G401.6 (cell line): ENCODE measurements around the gene GZF1.
"Not testable (repeated sequence)": the region's sequence is repeated elsewhere in the genome, so short reads cannot be mapped to it uniquely, and the experiment has no call there.

Experiments used
- FAIRE-seq: peaks from 2 replicates; lab custom pipeline; 2012; peaks lifted over from hg19 to GRCh38; lab: Jason Lieb, UNC

GZF1 gene

GRCh38 chr20:23347791-23348190, 14.2 kb upstream of the GZF1 start:
- no peak for FAIRE-seq

GRCh38 chr20:23348510-23348909, 13.5 kb upstream of the GZF1 start:
- FAIRE-seq: not testable (repeated sequence)

- peak; percentile 45 for FAIRE-seq
Measured at GRCh38 chr20:23349338-23350195, 12.4 kb upstream of the GZF1 start.

- FAIRE-seq: peak; percentile 97
Measured at GRCh38 chr20:23350196-23350903, 11.6 kb upstream of the GZF1 start, which contains the start of gene NXT1. NXT1 (plus strand) TSS chr20:23350791; CDS start chr20:23354042, 3,251 bp downstream.

GRCh38 chr20:23350904-23351838, 10.8 kb upstream of the GZF1 start:
- no peak for FAIRE-seq

- FAIRE-seq: no peak
Measured at GRCh38 chr20:23356203-23356602, 5.8 kb upstream of the GZF1 start.

- peak; percentile 98 for FAIRE-seq
Measured at GRCh38 chr20:23357767-23358562, 4.0 kb upstream of the GZF1 start.

- FAIRE-seq: no peak
Measured at GRCh38 chr20:23358563-23358906, 3.4 kb upstream of the GZF1 start.

- no peak for FAIRE-seq
Measured at GRCh38 chr20:23358923-23359593, 2.9 kb upstream of the GZF1 start.

- FAIRE-seq: no peak
Measured at GRCh38 chr20:23360531-23360930, 1.5 kb upstream of the GZF1 start.

GRCh38 chr20:23361119-23361475, 885 bp upstream of the GZF1 start:
- no peak for FAIRE-seq

- FAIRE-seq: no peak
Measured at GRCh38 chr20:23362392-23363256, 642 bp downstream of the GZF1 start.

- FAIRE-seq: no peak
Measured at GRCh38 chr20:23363257-23363649, 1.3 kb downstream of the GZF1 start.

- FAIRE-seq: no peak
Measured at GRCh38 chr20:23365390-23366165, 3.6 kb downstream of the GZF1 start.

GRCh38 chr20:23366384-23366783, 4.4 kb downstream of the GZF1 start:
- no peak for FAIRE-seq

- FAIRE-seq: no peak
Measured at GRCh38 chr20:23367770-23368169, 5.8 kb downstream of the GZF1 start.

GRCh38 chr20:23368316-23369071, 6.5 kb downstream of the GZF1 start:
- FAIRE-seq: no peak

GRCh38 chr20:23369072-23369823, 7.3 kb downstream of the GZF1 start:
- no peak for FAIRE-seq
